AG04450 (cell line): ENCODE data around the gene DOCK8. TPM values are rescaled to one million over a fixed set of nuclear protein-coding genes. Genes with fewer than 3 reads are reported as not detected.
"Not testable (repeated sequence)": the region's sequence is repeated elsewhere in the genome, so short reads cannot be mapped to it uniquely, and the experiment has no call there.

Source experiments
- CTCF ChIA-PET: fragments of 300-600, 350-600 bp; formaldehyde crosslinking; extraction: SDS; loops from one replicate; lab custom pipeline; 2022; ENCODE audit warnings: antibody characterized with exemption, inconsistent platforms; lab: Charles Lee
- POLR2A ChIA-PET: fragments of 350-600 bp; formaldehyde crosslinking; extraction: SDS; loops from one replicate; lab custom pipeline; 2021; ENCODE audit warnings: antibody characterized with exemption, inconsistent platforms; lab: Yijun Ruan, JAX
- DNase-seq: peaks from one replicate; pipeline ENCODE4 v3.0.0-alpha.2; 2011; ENCODE audit warnings: low read depth, low spot score
- H3K27ac ChIP-seq: one replicate; pipeline ENCODE4 v1.5.1; 2012; ENCODE audit warnings: low read depth, low read length, control low read depth
- H3K27me3 ChIP-seq: one replicate; pipeline ENCODE4 v1.6.0; 2012; ENCODE audit warnings: low read length; ENCODE audit not compliant: control insufficient read depth, insufficient read depth
- H3K4me3 ChIP-seq: 2 replicates; pipeline ENCODE4 v1.5.1; 2011; ENCODE audit warnings: mild to moderate bottlenecking, low read depth, low read length, control low read depth
- H3K9me3 ChIP-seq: 2 replicates; pipeline ENCODE4 v1.5.1; 2012; ENCODE audit warnings: low read length; ENCODE audit not compliant: control insufficient read depth, insufficient read depth
- CTCF ChIP-seq: IDR thresholded peaks from 2 replicates; pipeline ENCODE4 v1.5.1; 2011; ENCODE audit warnings: low read depth, low read length, control low read depth, inconsistent platforms
- polyA plus RNA-seq: library from polyadenylated mRNA; depleted of rRNA; stranded (reverse); fragments of >200 nt; gene quantifications from 2 replicates; pipeline ENCODE4 v1.2.3, GENCODE V29; 2011

The DOCK8 gene
- polyA plus RNA-seq, 1 experiment: not detected

GRCh38 chr9:214351-214647 lies 366 bp upstream of the DOCK8 start:
- TF ChIP-seq CTCF: no peak
- no peaks in the 10 kb centered on the region for H3K9me3 ChIP-seq
- no peak for DNase-seq
- H3K27me3 ChIP-seq: peaks cover 19% of the 10 kb centered on the region
- peak overlapping the region; percentile 43; the same call in 1 of the 2 replicates for H3K4me3 ChIP-seq
- ChIA-PET CTCF (no interaction called here), POLR2A (no interaction called here)
- H3K27ac ChIP-seq: no peak overlapping the region

GRCh38 chr9:215631-216155 lies 1.0 kb downstream of the DOCK8 start:
- no peak for TF ChIP-seq CTCF
- no peaks in the 10 kb centered on the region for H3K9me3 ChIP-seq
- peaks cover 19% of the 10 kb centered on the region for H3K27me3 ChIP-seq
- no peak overlapping the region for H3K27ac ChIP-seq
- no peak for DNase-seq
- POLR2A ChIA-PET: no interaction called here
- CTCF ChIA-PET: no interaction called here
- no peak overlapping the region for H3K4me3 ChIP-seq

- POLR2A ChIA-PET: no interaction called here
- Histone ChIP-seq H3K27ac (no peak overlapping the region), H3K27me3 (peaks cover 19% of the 10 kb centered on the region), H3K9me3 (no peaks in the 10 kb centered on the region), H3K4me3 (no peak overlapping the region)
- CTCF ChIA-PET: no interaction called here
- TF ChIP-seq CTCF: no peak
- no peak for DNase-seq
Measured at GRCh38 chr9:216866-217265, 2.2 kb downstream of the DOCK8 start.

- no peak for TF ChIP-seq CTCF
- peaks cover 19% of the 10 kb centered on the region for H3K27me3 ChIP-seq
- CTCF ChIA-PET: no interaction called here
- POLR2A ChIA-PET: no interaction called here
- H3K4me3 ChIP-seq: no peak overlapping the region
- H3K27ac ChIP-seq: no peak overlapping the region
- no peak for DNase-seq
- H3K9me3 ChIP-seq: no peaks in the 10 kb centered on the region
Measured at GRCh38 chr9:217950-218349, 3.3 kb downstream of the DOCK8 start.

DNA sequence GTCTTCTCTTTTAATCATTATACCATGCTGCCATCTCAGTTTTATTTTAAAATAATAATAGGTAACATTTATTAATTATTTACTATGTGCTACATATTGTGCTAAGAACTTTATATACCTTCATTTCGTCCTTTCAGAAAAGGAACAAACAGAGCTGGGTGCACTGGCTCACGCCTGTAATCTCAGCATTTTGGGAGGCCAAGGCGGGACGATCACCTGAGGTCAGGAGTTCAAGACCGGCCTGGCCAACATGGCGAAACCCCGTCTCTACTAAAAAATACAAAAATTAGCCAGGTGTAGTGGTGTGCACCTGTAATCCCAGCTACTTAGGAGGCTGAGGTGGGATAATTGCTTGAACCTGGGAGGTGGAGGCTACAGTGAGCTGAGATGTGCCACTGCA lies 4.4 kb downstream of the DOCK8 start:
- H3K9me3 ChIP-seq, H3K4me3 ChIP-seq, POLR2A ChIA-PET, H3K27ac ChIP-seq, CTCF ChIA-PET, DNase-seq: not testable (repeated sequence)
- peaks cover 19% of the 10 kb centered on the region for H3K27me3 ChIP-seq
